Activated CD8-positive, alpha-beta memory T cell treated with anti-CD3 and anti-CD28 coated beads for 24 hours (primary cell): ENCODE data around the gene MIOS.

Experiments used
- DNase-seq: peaks from one replicate; pipeline ENCODE4 v3.0.0-alpha.2; 2020

Gene MIOS

GRCh38 chr7:7566651-7567611 is at the start of gene MIOS:
MIOS (plus strand) TSS chr7:7566884; CDS start chr7:7572476, 5,592 bp downstream.
- DNase-seq, result peak; percentile 94

GRCh38 chr7:7517754-7518153 is 48.9 kb upstream of the MIOS start:
- DNase-seq, result no peak

GRCh38 chr7:7519056-7519455 is 47.6 kb upstream of the MIOS start:
- DNase-seq, result no peak

- DNase-seq, result no peak
Observed at GRCh38 chr7:7519528-7519927, 47.2 kb upstream of the MIOS start.

GRCh38 chr7:7521259-7521658 is 45.4 kb upstream of the MIOS start:
- DNase-seq, result no peak

- DNase-seq, result no peak
Observed at GRCh38 chr7:7522421-7522820, 44.3 kb upstream of the MIOS start.

GRCh38 chr7:7524121-7524520 is 42.6 kb upstream of the MIOS start:
- DNase-seq, result no peak

GRCh38 chr7:7526006-7526405 is 40.7 kb upstream of the MIOS start:
- DNase-seq, result no peak

- no peak for DNase-seq
Observed at GRCh38 chr7:7527047-7527446, 39.6 kb upstream of the MIOS start.

GRCh38 chr7:7529328-7529727 is 37.4 kb upstream of the MIOS start:
- DNase-seq, result no peak

- DNase-seq, result no peak
Observed at GRCh38 chr7:7533831-7534430, 32.8 kb upstream of the MIOS start.

GRCh38 chr7:7535691-7536090 is 31.0 kb upstream of the MIOS start, which contains the start of gene COL28A1:
COL28A1 (minus strand) TSS chr7:7535873; CDS start chr7:7532875, 2,998 bp downstream.
- DNase-seq, result no peak

- no peak for DNase-seq
Observed at GRCh38 chr7:7536396-7537019, 30.2 kb upstream of the MIOS start.

- no peak for DNase-seq
Observed at GRCh38 chr7:7537711-7538110, 29.0 kb upstream of the MIOS start.

GRCh38 chr7:7539152-7539551 is 27.5 kb upstream of the MIOS start:
- DNase-seq, result no peak

GRCh38 chr7:7539711-7540110 is 27.0 kb upstream of the MIOS start:
- DNase-seq, result no peak

GRCh38 chr7:7542251-7542835 is 24.3 kb upstream of the MIOS start:
- no peak for DNase-seq

GRCh38 chr7:7548407-7548806 is 18.3 kb upstream of the MIOS start:
- no peak for DNase-seq

- no peak for DNase-seq
Observed at GRCh38 chr7:7550663-7551062, 16.0 kb upstream of the MIOS start.

GRCh38 chr7:7552199-7552598 is 14.5 kb upstream of the MIOS start:
- no peak for DNase-seq

- no peak for DNase-seq
Observed at GRCh38 chr7:7553386-7553785, 13.3 kb upstream of the MIOS start.

GRCh38 chr7:7554021-7554432 is 12.7 kb upstream of the MIOS start:
- no peak for DNase-seq
